HEK293 (cell line): ENCODE data around the gene TEFM.

ENCODE experiments used
- CTCF ChIA-PET: fragments of 350-600 bp; formaldehyde crosslinking; extraction: SDS; loops from one replicate; lab custom pipeline; 2021; ENCODE audit warnings: antibody characterized with exemption; lab: Yijun Ruan, JAX
- POLR2A ChIA-PET: fragments of 300-600 bp; formaldehyde crosslinking; extraction: SDS; loops from one replicate; lab custom pipeline; 2020; ENCODE audit warnings: antibody characterized with exemption, inconsistent platforms; lab: Yijun Ruan, JAX
- H3K27ac ChIP-seq: fragments of 200-500 bp; sonication (Bioruptor generic); 2 replicates; pipeline ENCODE4 v1.5.1; 2014; ENCODE audit warnings: low read depth, low read length, control low read depth, inconsistent platforms; ENCODE audit errors: extremely low read depth
- H3K36me3 ChIP-seq, 2 experiments: fragments of 200-500 bp in 1 of 2; sonication (Bioruptor generic) in 1 of 2; 1 replicate in 1 of 2; 2 replicates in 1 of 2; pipeline ENCODE4 v1.5.1; 2014 to 2017; ENCODE audit warnings: inconsistent platforms in 2 of 2, low read length in 2 of 2; ENCODE audit not compliant: control insufficient read depth in 2 of 2, insufficient read depth in 1 of 2
- H3K4me1 ChIP-seq: fragments of 200-500 bp; sonication (Bioruptor generic); 2 replicates; pipeline ENCODE4 v1.5.1; 2014; ENCODE audit warnings: mild to moderate bottlenecking, low read length, inconsistent platforms; ENCODE audit not compliant: control insufficient read depth, insufficient read depth
- H3K4me3 ChIP-seq: 2 replicates; pipeline ENCODE4 v1.5.1; 2011; ENCODE audit warnings: low read depth, mild to moderate bottlenecking, control low read depth, low read length, moderate library complexity
- H3K9me3 ChIP-seq: fragments of 200-500 bp; sonication (Bioruptor generic); 2 replicates; pipeline ENCODE4 v1.5.1; 2014; ENCODE audit warnings: low read depth, low read length, inconsistent platforms; ENCODE audit not compliant: control insufficient read depth, insufficient read depth
- HOXC10 ChIP-seq: sonication (generic); formaldehyde crosslinking; IDR thresholded peaks from 2 replicates; pipeline ENCODE4 v1.8.1; 2023; ENCODE audit warnings: mild to moderate bottlenecking, missing genetic modification reagents
- KLF1 ChIP-seq: fragments of 450-650 bp; formaldehyde crosslinking; IDR thresholded peaks from 2 replicates; pipeline ENCODE4 v1.5.1; 2016; ENCODE audit warnings: missing biosample characterization, missing genetic modification characterization
- KLF16 ChIP-seq: fragments of 450-650 bp; formaldehyde crosslinking; IDR thresholded peaks from 2 replicates; pipeline ENCODE4 v1.5.1; 2017; ENCODE audit warnings: missing biosample characterization, missing genetic modification characterization
- TCF7L2 ChIP-seq: IDR thresholded peaks from 2 replicates; pipeline ENCODE4 v1.6.1; 2011; ENCODE audit warnings: low read depth, mild to moderate bottlenecking, inconsistent platforms, low read length, moderate library complexity, borderline replicate concordance
- WT1 ChIP-seq: fragments of 450-650 bp; formaldehyde crosslinking; IDR thresholded peaks from 2 replicates; pipeline ENCODE4 v1.5.1; 2016; ENCODE audit warnings: missing biosample characterization, missing genetic modification characterization
- ZBTB7A ChIP-seq: fragments of 450-650 bp; formaldehyde crosslinking; IDR thresholded peaks from 2 replicates; pipeline ENCODE4 v1.5.1; 2016; ENCODE audit warnings: low read depth, missing biosample characterization, missing genetic modification characterization
- ZFP37 ChIP-seq: fragments of 450-650 bp; formaldehyde crosslinking; IDR thresholded peaks from 2 replicates; pipeline ENCODE4 v1.5.1; 2016; ENCODE audit warnings: missing biosample characterization, missing genetic modification characterization
- ZFP69B ChIP-seq: fragments of 450-650 bp; formaldehyde crosslinking; IDR thresholded peaks from 2 replicates; pipeline ENCODE4 v1.5.1; 2016; ENCODE audit warnings: missing biosample characterization, missing genetic modification characterization
- ZNF292 ChIP-seq: fragments of 450-650 bp; formaldehyde crosslinking; IDR thresholded peaks from 2 replicates; pipeline ENCODE4 v1.5.1; 2016; ENCODE audit warnings: low read depth, missing biosample characterization, missing genetic modification characterization, borderline replicate concordance
- ZNF391 ChIP-seq: fragments of 450-650 bp; formaldehyde crosslinking; IDR thresholded peaks from 2 replicates; pipeline ENCODE4 v1.5.1; 2016; ENCODE audit warnings: low read depth, missing biosample characterization, missing genetic modification characterization, borderline replicate concordance
- ZNF623 ChIP-seq: fragments of 450-650 bp; formaldehyde crosslinking; IDR thresholded peaks from 2 replicates; pipeline ENCODE4 v1.5.1; 2016; ENCODE audit warnings: missing biosample characterization, missing genetic modification characterization
- ZNF624 ChIP-seq: fragments of 450-650 bp; formaldehyde crosslinking; IDR thresholded peaks from 2 replicates; pipeline ENCODE4 v1.5.1; 2017; ENCODE audit warnings: missing biosample characterization, missing genetic modification characterization
- ZNF629 ChIP-seq: fragments of 450-650 bp; formaldehyde crosslinking; IDR thresholded peaks from 2 replicates; pipeline ENCODE4 v1.5.1; 2017; ENCODE audit warnings: missing biosample characterization, missing genetic modification characterization
- ZNF837 ChIP-seq: fragments of 450-650 bp; formaldehyde crosslinking; IDR thresholded peaks from 2 replicates; pipeline ENCODE4 v1.5.1; 2016; ENCODE audit warnings: missing biosample characterization, missing genetic modification characterization
- ZXDB ChIP-seq: fragments of 450-650 bp; formaldehyde crosslinking; IDR thresholded peaks from 2 replicates; pipeline ENCODE4 v1.5.1; 2016; ENCODE audit warnings: missing biosample characterization, missing genetic modification characterization
- TF ChIP-seq, protein P1 (sequence below): fragments of 450-650 bp; formaldehyde crosslinking; IDR thresholded peaks from 2 replicates; pipeline ENCODE4 v1.5.1; 2017; ENCODE audit warnings: missing biosample characterization, missing genetic modification characterization
- TF ChIP-seq, protein P2 (sequence below): fragments of 450-650 bp; formaldehyde crosslinking; IDR thresholded peaks from 2 replicates; pipeline ENCODE4 v1.5.1; 2016; ENCODE audit warnings: missing biosample characterization, missing genetic modification characterization
- TF ChIP-seq, protein P3 (sequence below): fragments of 450-650 bp; formaldehyde crosslinking; IDR thresholded peaks from 2 replicates; pipeline ENCODE4 v1.5.1; 2016; ENCODE audit warnings: missing biosample characterization, missing genetic modification characterization, low read depth
- TF ChIP-seq, protein P4 (sequence below): fragments of 450-650 bp; formaldehyde crosslinking; IDR thresholded peaks from 2 replicates; pipeline ENCODE4 v1.5.1; 2016; ENCODE audit warnings: missing biosample characterization, missing genetic modification characterization

The TEFM gene, protein sequence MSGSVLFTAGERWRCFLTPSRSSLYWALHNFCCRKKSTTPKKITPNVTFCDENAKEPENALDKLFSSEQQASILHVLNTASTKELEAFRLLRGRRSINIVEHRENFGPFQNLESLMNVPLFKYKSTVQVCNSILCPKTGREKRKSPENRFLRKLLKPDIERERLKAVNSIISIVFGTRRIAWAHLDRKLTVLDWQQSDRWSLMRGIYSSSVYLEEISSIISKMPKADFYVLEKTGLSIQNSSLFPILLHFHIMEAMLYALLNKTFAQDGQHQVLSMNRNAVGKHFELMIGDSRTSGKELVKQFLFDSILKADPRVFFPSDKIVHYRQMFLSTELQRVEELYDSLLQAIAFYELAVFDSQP

DNA sequence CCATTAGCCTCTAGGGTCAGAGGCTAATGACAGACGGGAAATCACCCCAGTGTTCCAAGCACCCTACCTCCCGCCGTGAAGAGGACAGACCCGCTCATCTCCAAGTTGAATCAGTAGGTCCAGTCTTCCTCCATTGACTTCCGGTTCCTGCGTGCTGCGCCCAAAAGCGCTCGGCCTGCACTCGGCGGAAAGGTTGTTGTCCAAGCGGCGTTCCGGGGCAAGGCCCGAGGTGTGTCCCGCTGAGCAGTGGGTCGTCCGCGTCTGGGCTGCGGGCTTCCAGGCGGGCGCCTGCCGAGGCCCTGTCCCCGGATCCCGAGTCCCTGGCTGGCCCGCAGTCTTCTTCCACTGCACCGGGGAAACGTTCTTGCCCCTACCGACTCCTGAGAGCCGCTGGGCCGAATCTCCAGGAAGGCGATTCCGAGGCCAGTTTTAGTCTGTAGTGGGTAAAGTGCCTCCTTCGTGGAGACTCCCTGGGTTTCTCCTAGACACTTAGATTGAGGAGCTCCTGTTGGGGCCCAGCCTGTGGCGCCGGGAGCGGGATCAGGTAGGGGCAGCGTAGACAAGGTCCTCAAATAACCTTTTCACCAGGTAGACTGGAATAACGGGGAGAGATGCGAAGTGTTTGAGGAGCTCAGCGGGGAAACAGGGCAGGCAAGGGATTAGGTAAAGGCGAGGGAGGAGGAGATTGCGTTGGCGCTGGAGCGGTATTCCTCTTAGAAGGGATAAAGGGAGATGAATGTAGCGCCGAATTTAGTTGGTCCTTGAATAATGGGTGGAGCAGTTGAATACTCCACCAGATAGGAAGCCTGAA is at the start of gene TEFM:
Gene TEFM, minus strand, starts transcription at position 138 of the 811 bp plus-strand sequence. Its CDS starts 40 bp downstream, at position 98.
- Histone ChIP-seq H3K27ac (peak within 1 kb of the TSS; percentile 94), H3K9me3 (no peaks in the 10 kb centered on the region), H3K4me1 (no peaks in the 10 kb centered on the region; the same call in 1 of the 2 replicates), H3K4me3 (peak within 1 kb of the TSS; percentile 70), H3K36me3 (peaks cover 23 to 26% of the 10 kb centered on the region in 2 experiments)
- CTCF ChIA-PET = interaction anchor here (0.6 to 0.9 kb wide), 2 partner anchors 277 to 797 kb away, joined by 4 to 5 read pairs; no protein-coding TSS in a partner anchor
- POLR2A ChIA-PET = interaction anchor here (0.7 to 1.6 kb wide), 10 partner anchors 8 to 483 kb away, joined by 3 to 7 read pairs (median 4); partner anchors contain the start of genes ADAP2, NF1 and RNF135
- peak; percentile 86 for TF ChIP-seq ZBTB7A (tag by site-specific recombination)
- TF ChIP-seq ZNF623 (tag by site-specific recombination) = peak; percentile 43; the same call in 1 of the 2 replicates
- TF ChIP-seq, protein P1, sequence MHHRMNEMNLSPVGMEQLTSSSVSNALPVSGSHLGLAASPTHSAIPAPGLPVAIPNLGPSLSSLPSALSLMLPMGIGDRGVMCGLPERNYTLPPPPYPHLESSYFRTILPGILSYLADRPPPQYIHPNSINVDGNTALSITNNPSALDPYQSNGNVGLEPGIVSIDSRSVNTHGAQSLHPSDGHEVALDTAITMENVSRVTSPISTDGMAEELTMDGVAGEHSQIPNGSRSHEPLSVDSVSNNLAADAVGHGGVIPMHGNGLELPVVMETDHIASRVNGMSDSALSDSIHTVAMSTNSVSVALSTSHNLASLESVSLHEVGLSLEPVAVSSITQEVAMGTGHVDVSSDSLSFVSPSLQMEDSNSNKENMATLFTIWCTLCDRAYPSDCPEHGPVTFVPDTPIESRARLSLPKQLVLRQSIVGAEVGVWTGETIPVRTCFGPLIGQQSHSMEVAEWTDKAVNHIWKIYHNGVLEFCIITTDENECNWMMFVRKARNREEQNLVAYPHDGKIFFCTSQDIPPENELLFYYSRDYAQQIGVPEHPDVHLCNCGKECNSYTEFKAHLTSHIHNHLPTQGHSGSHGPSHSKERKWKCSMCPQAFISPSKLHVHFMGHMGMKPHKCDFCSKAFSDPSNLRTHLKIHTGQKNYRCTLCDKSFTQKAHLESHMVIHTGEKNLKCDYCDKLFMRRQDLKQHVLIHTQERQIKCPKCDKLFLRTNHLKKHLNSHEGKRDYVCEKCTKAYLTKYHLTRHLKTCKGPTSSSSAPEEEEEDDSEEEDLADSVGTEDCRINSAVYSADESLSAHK (tag by site-specific recombination) = peak; percentile 54; the same call in 1 of the 2 replicates
- TF ChIP-seq TCF7L2 = no peak
- peak; percentile 62 for TF ChIP-seq WT1 (tag by site-specific recombination)
- TF ChIP-seq, protein P2, sequence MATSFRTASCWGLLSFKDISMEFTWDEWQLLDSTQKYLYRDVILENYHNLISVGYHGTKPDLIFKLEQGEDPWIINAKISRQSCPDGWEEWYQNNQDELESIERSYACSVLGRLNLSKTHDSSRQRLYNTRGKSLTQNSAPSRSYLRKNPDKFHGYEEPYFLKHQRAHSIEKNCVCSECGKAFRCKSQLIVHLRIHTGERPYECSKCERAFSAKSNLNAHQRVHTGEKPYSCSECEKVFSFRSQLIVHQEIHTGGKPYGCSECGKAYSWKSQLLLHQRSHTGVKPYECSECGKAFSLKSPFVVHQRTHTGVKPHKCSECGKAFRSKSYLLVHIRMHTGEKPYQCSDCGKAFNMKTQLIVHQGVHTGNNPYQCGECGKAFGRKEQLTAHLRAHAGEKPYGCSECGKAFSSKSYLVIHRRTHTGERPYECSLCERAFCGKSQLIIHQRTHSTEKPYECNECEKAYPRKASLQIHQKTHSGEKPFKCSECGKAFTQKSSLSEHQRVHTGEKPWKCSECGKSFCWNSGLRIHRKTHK (tag by site-specific recombination) = no peak
- TF ChIP-seq ZNF292 = no peak
- peak; percentile 63; the same call in 1 of the 2 replicates for TF ChIP-seq KLF1 (tag by site-specific recombination)
- TF ChIP-seq ZNF629 (tag by site-specific recombination) = peak; percentile 89
- TF ChIP-seq ZFP69B = peak; percentile 93
- TF ChIP-seq ZNF837 (tag by site-specific recombination) = 0 out of 2 replicates have a peak, but pooled peaks have one; percentile 48
- TF ChIP-seq ZNF624 (tag by site-specific recombination) = peak; percentile 45; the same call in 1 of the 2 replicates
- peak; percentile 96 for TF ChIP-seq KLF16
- peak; percentile 92 for TF ChIP-seq ZXDB
- TF ChIP-seq, protein P3, sequence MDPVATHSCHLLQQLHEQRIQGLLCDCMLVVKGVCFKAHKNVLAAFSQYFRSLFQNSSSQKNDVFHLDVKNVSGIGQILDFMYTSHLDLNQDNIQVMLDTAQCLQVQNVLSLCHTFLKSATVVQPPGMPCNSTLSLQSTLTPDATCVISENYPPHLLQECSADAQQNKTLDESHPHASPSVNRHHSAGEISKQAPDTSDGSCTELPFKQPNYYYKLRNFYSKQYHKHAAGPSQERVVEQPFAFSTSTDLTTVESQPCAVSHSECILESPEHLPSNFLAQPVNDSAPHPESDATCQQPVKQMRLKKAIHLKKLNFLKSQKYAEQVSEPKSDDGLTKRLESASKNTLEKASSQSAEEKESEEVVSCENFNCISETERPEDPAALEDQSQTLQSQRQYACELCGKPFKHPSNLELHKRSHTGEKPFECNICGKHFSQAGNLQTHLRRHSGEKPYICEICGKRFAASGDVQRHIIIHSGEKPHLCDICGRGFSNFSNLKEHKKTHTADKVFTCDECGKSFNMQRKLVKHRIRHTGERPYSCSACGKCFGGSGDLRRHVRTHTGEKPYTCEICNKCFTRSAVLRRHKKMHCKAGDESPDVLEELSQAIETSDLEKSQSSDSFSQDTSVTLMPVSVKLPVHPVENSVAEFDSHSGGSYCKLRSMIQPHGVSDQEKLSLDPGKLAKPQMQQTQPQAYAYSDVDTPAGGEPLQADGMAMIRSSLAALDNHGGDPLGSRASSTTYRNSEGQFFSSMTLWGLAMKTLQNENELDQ (tag by site-specific recombination) = no peak
- TF ChIP-seq HOXC10 (CRISPR knock-in tag) = 0 out of 2 replicates have a peak, but pooled peaks have one; percentile 65
- TF ChIP-seq ZFP37 = peak; percentile 100
- peak; percentile 92 for TF ChIP-seq ZNF391 (tag by site-specific recombination)
- TF ChIP-seq, protein P4, sequence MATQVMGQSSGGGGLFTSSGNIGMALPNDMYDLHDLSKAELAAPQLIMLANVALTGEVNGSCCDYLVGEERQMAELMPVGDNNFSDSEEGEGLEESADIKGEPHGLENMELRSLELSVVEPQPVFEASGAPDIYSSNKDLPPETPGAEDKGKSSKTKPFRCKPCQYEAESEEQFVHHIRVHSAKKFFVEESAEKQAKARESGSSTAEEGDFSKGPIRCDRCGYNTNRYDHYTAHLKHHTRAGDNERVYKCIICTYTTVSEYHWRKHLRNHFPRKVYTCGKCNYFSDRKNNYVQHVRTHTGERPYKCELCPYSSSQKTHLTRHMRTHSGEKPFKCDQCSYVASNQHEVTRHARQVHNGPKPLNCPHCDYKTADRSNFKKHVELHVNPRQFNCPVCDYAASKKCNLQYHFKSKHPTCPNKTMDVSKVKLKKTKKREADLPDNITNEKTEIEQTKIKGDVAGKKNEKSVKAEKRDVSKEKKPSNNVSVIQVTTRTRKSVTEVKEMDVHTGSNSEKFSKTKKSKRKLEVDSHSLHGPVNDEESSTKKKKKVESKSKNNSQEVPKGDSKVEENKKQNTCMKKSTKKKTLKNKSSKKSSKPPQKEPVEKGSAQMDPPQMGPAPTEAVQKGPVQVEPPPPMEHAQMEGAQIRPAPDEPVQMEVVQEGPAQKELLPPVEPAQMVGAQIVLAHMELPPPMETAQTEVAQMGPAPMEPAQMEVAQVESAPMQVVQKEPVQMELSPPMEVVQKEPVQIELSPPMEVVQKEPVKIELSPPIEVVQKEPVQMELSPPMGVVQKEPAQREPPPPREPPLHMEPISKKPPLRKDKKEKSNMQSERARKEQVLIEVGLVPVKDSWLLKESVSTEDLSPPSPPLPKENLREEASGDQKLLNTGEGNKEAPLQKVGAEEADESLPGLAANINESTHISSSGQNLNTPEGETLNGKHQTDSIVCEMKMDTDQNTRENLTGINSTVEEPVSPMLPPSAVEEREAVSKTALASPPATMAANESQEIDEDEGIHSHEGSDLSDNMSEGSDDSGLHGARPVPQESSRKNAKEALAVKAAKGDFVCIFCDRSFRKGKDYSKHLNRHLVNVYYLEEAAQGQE (tag by site-specific recombination) = peak; percentile 75
